NCI-H446 treated with DMSO at 0.1 percent for 48 hours (cell line): ENCODE results near the gene PLEKHA1.

Experiments
- DNase-seq: peaks from one replicate; lab custom pipeline; 2025; lab: John Stamatoyannopoulos, UW

The PLEKHA1 gene

DNA sequence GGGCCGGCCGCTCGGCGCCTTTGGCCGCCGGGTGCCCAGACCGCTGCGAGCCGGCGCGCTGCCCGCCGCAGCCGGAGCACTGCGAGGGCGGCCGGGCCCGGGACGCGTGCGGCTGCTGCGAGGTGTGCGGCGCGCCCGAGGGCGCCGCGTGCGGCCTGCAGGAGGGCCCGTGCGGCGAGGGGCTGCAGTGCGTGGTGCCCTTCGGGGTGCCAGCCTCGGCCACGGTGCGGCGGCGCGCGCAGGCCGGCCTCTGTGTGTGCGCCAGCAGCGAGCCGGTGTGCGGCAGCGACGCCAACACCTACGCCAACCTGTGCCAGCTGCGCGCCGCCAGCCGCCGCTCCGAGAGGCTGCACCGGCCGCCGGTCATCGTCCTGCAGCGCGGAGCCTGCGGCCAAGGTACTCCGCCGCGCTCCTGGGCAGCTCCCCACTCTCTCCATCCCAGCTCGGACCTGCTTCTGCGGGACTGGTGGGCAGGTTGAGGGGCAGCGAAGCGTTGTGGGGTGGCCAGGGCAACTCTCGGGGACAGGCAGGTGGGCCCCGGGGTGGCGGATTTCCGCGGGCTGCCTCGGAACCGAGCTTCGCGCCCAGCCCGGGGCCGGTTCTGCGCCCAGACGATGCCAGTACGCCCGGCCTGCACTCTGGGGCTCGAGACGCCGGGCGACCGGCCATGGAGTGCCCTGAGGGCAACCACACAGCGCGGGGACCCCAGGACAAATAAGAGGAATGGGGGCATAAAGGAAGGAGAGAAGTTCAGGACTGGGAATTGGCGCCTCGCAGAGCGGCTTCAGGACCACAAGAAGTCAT lies 87.4 kb downstream of the PLEKHA1 start:
- no peak for DNase-seq

DNA sequence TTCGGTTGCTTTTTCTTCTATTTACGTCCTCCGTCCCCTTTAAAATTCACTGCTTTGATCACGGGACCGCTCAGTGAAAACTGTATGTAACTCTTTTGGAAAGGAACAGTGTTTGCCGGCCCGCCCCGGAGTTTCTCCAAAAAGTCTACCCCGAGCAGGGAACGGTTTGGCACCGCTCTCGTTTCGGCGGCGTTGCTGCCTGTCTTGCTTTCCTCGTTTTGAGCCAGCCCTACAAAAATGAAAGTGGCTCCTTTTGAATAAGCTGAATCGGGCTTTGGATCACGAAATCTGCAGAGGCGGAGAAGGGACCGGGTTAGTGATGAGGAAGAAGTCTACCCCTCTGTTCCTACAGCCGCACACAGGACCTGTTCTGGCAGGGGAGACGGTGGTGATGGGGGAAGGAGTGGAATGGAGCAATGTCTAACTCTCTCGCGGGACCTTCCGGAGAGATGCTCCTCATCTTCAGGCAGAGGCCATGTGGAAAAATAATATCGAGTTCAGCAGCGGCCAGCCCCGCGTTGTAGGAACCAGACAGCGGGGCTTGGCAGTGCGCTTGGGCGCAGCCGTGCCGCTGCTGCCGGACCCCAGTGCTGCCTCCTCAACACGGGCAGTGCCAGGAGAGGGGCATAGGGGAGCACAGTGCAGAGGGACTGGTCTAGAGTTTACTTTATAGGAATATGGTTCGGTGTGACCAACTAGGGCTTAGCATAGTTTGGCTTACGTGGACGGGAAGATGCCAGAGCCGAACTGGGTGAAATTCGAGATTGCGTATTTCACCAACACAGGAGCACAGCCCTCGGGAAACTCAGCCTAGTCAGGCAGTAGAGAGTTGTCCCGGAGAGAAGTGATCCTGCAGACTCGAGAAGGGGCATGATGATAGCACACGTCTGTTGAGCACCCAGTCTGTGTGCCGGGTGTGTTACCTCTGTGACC lies 88.3 kb downstream of the PLEKHA1 start:
- no peak for DNase-seq

DNA sequence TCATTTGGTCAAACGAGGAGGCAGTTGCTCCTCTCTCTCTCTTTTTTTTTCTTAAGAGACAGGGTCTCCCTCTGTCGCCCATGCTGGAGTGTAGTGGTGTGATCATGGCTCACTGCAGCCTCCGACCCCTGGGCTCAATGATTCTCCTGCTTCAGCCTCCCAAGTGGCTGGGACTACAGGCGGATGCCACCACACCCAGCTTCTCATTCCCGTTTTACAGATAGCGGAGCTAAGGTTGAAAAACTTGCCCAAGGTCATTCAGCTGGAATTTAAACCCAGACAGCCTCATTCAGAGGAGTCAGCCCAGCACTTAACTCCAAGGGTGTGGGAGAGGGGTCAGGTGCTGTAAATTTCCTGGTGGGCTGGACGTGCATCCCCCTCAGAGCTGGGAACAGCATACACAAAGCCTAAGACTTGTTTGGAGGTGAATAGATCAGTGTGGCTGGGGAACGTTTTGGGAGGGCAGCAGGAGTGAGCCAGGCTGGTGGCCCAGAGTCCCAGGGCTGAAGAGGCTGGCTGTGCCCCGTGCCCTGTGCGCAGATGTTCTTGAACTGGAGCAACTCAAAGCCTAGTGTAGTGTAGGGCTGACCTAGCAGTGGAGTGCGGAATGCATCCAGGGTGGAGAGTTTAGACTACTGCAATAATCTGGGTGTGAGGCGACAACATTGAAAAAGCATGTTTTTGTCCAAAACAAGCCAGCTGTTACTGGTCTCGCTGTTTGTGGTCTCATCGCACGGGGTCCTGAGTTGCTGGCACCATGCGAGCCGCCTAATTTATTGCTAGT lies 89.2 kb downstream of the PLEKHA1 start:
- no peak for DNase-seq

DNA sequence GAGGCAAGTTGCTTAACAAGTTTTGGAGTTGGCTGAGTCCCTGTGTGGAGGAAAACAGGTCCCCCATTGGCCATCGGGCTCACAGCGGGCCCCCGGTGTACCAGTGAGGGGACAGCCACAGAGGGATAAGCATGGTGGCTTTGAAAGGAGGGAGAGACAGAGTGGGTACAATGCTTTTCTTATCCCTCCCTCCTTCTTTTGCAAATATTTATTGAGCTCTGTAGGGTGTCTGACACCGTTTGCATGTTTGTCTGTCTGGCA lies 89.7 kb downstream of the PLEKHA1 start:
- DNase-seq = no peak

DNA sequence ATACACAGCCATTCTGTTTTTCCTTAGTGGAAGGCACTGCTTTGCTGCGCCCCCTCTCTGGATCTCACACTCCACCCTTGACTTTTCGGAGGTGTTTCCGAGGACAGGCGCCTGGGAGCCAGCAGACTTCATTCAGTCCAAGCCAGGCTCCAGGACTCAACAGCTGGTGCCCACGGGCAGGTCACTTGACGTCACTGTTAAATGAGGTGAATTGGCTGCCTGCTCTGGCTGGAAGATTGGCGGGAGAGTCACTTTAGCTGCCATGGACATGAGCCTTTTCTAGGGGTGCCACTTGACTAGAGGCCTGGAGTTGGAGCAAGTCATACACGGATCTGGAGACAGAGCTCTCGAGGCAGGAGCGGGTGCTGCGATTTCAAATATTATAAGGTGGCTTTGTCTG lies 90.1 kb downstream of the PLEKHA1 start:
- DNase-seq = no peak

DNA sequence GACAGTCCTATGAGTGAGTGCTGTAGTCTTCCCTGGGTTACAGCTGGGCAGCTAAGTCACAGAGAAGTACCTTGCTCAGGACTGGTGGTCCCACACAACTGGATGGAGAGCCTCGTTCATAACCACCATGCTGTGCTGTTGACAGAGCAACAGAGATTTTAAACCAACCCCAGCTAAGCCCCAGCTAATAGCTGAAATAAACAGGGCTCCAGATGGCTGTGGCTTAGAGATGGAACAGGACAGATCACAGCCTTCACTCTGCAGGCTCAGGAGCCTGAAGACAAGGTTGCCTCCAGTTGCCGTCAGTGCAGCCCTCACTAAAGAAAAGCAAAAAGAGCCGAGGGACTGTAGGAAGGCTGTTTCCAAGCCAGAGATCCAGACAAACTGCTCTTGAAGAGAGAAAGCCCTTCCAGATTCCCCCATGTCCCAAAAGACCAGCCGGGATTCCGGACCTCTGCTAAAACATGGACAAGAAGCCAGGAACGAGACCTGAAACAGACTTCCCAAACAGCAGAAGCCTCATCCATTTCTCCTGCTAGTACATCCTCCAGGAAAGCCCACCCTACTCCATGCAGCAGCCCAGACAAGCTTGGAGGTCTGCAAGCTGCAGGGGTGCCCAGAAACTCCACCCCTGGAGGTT lies 91.0 kb downstream of the PLEKHA1 start:
- DNase-seq = no peak

DNA sequence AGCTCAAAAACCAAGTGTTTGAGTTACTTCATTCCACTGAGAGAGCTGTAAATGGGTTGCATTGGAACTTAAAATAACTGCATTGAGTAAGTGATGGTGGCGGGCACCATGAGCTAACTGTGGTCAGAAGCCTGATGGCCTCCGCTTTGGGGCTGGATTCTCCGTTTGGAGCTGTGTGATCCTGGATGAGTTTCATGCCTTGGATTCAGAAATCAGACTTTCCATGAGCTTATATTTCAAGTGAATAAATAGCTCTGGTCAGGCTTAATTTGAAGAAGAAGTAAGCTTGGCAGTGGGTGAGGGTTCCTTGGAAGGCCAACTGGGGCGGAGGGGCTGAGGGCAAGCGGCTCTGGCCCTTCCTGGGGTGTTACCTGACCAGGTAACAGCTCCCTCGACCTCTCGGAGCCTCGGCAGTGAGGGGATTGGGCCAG lies 92.5 kb downstream of the PLEKHA1 start:
- DNase-seq = no peak

DNA sequence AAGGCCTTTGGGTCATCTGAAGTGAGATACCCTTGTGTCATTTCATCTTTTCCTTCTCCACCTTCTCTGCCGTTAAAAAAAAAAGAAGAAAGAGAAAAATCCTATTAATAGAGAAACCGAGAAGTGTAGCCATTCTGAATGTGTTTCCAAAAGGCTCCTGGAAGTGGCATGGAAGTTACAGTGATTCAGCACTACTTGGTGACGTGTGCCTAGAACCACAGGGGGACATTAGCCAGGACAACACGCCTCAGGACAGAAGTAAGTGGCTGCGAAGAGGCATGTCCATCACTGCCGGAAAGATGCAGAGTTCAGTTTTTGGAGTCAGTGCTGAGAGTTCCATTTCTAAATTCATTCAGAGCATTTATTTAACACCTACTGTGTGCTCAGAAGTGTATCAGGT lies 93.2 kb downstream of the PLEKHA1 start:
- no peak for DNase-seq

DNA sequence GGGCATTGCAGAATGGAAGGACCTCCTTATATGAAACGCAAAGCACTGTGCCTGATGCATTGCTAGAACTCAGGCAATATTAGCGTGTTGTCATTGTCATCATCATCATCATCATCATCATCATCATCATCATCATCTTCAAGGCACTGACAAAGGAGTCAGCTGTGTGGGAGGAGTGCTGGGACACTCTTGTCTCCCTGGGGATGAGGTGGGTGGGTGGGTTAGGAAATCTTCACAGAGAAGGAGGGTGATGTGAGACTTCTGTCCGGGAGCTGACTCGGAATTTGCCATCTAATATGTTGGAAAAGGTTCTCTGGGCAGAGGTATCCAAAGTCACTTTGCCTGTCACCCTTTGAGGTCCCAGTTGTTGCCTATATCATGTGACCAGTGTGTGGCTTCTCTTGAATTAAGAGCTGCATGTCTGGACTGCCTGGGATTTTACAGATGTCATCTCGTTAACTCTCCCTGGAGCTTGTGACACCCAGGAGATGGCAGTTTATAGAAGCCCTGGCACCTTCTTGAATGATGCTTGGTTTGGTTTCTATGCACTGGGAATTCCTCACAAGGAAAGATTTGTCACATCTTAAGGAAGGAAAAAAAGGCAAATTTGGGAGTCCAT lies 93.9 kb downstream of the PLEKHA1 start:
- no peak for DNase-seq

DNA sequence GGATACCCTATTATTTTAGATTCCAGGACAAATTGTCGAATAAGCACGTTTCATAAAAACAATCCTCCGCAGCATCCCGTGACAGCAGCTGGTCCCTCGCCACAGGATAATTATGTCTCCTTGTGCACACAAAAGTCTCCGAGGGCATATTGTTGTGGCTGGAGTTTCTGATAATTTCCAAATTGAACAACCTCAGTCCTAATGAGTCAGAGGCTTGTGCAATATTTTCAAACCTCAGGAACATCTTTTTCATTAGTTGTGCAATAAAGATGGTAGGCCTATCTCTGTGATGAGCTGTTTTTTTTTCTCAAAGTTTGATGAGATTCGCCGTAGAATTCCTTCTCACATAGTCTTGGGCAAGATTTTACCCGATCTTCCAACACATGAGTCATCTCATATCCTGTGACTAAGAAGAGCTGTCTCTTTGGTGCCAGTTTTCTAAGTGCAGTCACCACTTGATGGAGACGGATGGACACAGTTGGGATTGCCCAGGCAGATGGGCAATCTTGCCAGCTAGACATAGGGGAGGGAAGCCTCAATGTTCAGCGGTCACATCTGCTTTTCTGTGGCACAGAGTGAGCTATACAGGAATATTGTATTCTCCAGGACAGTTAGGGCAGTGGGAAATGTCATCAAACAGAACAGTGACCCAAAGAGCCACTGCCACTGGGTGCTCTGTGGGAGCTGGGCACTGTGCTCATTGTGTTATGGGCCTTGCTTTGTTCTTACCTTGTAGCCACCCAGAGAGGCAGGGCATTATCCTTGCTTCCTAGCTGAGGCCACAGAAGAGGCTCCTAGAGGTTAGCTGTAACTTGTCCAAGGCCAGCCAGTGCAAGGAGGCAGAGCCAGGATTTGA lies 94.6 kb downstream of the PLEKHA1 start:
- peak; percentile 66 for DNase-seq

DNA sequence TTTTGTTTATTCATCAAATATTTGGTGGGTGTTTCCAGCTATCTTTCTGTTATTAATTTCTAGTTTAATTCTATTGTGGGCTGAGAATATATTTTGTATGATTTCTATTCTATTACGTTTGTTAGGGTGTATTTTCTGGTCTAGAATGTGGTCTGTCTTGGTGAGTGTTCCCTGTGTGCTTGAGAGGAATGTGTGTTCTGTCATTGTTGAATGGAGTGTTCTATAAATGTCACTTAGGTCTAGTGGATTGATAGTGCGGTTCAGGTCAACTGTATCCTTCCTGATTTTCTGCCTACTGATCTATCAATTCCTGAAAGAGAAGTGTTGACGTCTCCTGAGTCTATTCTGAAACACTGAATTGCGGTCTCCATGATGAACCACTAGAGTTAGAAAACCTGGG lies 95.3 kb downstream of the PLEKHA1 start:
- no peak for DNase-seq

DNA sequence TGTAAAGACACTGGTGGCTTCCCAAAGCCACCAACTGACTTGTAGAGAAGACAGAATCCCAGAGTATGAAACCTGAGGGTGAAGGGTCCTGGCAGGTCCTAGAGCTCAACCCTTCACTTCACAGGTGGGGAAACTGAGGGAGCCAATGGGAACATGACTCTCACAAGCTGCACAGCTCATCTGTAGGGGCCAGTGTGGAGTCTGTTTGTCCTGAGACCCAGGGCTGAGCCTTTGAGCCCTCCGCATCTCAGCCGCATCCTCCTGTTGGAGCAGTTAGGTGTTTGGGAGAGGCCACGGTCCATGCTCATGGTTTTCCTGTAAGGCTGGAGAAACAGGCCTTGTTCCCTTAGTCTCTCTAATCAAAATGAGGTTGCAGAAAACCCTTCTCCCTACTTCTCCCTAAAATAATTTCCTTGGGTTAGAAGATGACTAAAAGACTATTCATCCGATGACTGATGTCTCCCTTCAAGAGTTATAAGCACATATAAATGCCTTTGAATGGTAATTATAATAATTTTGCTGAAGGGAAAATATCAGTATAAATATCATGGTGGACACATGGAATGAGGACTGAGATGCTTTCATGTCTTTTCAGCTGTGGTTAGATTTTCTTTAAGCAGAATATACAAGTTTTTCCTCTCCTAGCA lies 97.1 kb downstream of the PLEKHA1 start:
- no peak for DNase-seq

DNA sequence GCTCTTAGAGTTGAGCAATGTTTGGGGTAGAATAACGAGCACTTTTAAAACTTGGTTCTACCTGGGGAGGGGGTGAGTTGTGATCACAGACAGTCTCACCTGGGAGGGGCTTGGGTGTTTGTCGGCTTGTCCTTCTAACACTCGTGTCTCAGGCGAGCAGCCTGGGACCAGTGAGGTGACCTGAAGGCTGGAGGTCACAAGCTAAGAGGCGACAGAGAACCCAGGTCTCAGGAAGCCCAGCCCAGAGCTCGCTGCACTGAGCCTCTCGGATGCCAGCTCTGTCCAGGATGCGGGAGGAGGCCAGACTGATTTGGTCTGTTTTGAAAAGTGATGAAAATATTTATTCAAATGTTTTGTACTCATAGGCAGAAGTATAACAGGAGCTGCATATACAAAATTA lies 98.6 kb downstream of the PLEKHA1 start:
- DNase-seq = no peak

DNA sequence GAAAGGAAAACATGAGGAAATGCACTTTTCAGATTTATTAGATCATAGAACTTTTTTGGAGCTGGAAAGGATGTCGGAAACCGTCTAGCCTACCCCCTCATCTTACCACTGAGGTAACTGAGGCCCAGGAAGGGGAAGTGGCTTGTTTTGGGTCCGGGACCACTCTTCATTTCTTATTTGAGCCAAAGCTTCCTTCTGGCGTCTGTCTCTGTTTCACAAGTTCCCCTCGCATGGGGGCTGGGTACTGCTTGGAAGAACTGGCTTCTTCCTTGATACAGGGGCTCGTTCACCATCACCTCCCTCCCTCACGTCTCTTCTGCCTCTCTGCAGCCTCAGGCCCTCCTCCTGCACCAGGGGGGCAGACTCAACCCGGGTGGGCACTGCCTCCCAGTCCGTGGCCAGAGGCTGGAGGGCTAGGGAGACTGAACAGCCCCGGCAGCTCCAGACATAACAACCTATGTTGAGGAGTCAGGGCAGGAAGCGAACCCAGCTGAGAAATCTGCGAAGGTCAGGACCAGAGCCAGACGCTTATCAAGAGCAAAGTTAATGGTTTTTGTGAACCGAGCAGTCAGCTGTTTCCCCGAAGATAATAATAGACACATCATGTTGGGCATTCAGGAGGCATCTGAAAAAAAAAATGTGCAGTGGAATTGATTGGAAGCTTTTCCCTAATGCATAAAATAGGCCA lies 99.8 kb downstream of the PLEKHA1 start:
- no peak for DNase-seq

DNA sequence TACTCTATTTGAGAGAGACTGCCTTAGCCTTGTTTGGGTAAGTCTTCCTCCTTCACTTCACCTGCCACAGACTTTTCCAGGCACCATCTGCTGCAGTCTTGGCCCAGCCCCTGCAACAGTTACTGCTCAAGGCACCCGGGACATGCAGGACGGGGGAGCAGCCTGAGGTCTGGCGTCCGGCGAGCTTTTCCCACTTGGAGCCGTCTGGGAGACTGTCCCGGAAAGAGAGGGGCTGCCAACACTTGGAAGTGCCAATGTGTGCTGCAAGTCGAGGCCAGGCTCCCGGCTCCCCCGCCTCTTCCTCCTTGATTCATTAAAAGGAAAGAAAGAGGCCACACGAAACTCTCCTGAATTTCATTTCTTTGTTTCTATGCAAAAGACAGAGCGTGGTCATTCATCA lies 100.6 kb downstream of the PLEKHA1 start:
- DNase-seq = peak; percentile 63

DNA sequence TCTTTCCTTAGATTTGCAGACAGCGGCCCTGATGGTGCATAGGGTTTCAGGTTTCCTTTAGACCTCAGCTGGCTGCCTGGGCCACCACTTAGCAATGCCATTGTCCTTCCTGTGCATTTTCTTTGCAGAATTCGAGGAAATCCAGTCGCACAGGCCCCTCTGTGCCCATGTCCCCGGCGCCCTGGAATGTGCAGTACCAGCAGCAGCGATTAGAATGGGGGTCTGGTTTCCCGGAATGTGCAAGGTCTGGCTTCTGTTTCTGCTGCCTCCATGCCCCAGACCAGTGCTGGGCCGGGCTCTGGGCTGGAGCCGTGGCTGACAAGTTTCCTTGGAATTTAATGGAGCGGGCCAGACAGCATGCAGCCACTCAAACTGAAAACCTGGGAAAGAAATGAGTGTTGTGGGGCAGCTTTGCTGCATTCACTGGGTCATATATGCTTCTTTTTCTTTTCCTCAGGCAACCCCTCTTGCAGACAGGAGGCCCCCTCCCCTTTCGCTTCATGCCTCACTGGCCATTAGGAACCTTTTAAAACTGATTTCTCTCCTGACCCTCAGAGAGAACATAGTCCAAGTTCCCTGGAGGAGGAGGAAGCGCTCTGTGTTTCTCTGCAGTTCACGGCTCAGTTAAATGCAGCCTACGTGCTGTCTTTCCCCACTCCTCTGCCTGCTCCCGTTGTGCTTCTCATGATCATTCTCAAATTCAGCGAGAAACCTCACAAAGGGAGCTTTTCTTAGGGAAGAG lies 101.3 kb downstream of the PLEKHA1 start:
- no peak for DNase-seq

DNA sequence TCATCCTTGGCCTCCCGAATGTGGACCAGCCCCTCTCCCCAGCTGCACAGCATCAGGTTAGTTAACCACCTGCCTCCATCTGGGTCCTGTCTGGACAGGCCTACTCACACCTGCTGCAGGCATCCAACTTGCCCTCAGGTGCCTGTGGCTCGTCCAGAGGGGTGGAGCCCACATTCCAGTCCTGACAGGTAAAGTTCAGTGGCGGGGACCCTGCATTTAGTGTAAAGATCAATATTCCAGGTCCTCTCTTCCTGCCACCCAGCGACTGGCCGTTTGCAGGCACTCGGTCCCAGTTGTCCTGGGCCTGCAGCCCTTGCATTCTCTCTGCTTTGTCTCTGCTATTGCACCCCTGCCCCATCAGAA lies 101.8 kb downstream of the PLEKHA1 start:
- DNase-seq = no peak

DNA sequence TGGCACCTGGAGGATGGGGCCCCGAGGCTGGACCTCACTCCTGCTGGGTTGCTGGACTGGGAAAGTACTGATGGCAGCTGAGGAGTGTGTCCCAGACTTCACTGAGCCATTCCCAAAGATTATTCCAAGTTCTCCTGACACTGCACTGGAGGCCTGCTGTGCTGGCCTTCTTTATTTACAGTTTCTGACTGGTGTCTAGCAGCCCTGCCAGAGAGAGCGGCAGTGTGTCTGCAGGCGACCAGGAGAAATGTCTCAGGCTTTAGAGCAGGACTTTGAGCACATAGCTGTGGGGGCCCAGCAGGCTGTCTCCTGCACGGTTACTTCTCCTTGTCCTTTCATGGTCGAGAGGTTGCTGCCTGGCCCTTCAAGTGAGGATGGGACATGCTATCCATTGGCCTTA lies 102.9 kb downstream of the PLEKHA1 start:
- DNase-seq = no peak

DNA sequence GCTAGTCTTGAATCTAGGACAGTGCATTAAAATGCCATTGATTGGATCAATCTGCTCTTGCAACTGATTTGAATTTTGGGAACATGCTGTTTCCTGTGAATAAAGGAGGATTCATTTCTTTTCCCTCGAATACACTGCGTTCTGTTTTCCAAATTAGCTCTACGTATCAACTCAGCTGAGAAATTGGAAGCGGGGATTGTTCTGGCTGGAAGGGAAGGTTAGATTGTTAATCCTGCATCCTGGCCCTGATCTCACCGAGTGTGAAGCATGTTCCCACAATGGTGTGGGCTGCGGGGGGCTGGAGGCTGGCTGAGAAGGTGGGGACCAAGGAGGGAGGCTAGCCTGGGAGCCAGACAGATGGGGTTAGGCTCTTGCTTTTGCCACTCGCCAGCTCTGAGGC lies 104.5 kb downstream of the PLEKHA1 start:
- no peak for DNase-seq
